DMS79 (cell line): Measurements from ENCODE around the gene MYT1.
"Not testable (repeated sequence)": the region's sequence is repeated elsewhere in the genome, so short reads cannot be mapped to it uniquely, and the experiment has no call there.

Source experiments
- DNase-seq: peaks from one replicate; lab custom pipeline; 2025; lab: John Stamatoyannopoulos, UW

Gene MYT1

GRCh38 chr20:64164123-64164836, at the start of gene MYT1:
TSS of gene MYT1 (plus strand) at chr20:64164452. CDS start at chr20:64198862, 34,410 bp downstream.
- peak; percentile 88 for DNase-seq

DNA sequence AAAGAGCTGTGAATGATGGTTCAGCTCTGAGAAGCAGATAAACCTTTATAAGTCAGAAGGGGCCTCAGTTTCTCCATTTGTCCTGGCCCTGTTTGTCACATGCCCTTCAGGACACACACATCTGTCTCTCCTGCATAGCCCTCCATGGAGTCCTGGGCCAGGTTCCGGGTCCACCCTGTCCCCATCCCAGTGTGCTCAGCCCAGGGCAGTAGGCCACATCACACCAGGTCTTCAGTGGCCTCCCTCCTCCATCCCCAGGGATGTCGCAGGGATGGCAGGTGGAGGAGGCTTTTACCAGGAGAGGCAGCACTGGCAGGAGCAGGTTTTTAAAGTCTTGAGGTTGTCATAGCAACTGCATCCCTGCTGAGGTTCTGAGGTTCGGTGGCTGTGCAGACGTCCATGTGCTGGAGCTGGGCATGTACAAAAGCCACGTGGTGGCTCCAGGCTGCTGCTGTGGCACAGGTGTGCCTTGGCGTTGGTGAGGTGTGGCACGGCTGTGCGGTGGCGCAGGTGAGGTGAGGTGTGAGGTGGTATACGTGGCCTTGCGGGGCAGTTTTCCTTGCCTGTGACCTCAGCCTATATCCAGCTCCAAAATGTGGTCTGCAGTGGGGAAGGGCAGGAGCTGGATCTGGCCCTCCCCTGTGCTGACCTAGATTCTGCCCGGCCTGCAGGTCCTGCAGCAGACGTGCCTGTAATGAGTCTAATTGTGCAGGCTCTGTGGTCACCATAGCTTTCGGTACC, 48.9 kb upstream of the MYT1 start:
- peak; percentile 42 for DNase-seq

DNA sequence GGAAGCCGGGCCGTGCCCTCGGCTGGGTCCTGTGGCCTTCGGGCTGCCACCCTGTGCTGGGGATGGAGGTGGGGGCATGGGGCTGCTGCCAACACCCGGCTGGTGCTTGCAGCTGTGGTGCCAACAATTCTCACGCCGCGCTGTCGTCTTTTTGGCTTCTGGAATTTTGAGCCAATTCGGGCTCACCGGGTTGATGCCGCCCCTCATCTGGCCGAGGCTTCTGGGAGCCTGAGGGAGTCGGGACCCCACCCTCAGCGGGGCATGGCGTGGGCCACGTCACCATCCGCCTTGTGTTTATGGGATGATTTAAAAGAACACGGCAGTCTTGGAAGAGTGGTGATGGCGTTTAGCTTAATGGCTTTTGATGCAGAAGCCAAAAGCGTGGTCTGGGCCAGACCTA, 48.2 kb upstream of the MYT1 start:
- no peak for DNase-seq

DNA sequence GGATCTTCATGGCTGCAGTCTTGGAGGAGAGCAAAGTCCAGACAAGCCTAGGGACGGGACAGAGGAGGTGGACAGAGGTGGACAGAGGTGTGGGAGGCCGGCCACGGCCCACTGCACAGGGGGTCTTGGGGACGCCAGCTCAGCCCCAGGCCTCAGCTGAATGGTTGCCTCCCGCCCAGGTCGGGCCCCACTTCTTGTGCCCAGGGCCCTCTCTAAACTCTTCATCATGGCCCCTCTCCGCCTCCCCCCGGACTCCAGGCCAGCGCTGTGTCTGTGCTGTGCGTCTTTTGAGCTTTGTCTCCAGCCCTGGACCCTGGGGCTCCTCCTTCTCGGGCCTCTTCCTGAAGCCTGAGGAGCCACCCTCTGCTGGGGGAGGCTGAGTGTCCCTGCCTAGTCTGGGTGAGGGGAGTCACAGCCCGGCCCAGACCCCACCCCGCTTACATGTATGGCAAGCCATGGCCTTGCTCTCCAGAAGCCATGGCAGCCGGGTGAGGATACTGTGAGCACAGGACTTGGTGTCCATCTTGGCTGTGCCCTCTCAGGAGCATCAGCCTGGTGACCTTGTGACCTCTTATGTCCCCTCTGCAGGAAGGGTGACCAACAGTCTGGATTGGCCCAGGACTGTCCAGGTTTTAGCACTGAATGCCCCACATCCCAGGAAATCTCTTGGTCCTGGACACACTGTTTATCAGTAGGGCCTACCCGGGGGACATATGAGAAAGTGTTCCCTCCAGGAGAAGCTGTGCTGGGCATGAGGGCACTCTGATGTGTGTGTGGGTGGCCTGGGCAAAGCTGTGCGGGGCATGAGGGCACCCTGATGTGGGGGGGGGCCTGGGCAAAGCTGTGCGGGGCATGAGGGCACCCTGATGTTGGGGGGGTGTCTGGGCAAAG, 47.5 kb upstream of the MYT1 start:
- no peak for DNase-seq

- DNase-seq: not testable (repeated sequence)
Observed at GRCh38 chr20:64117432-64117777, 46.8 kb upstream of the MYT1 start.

DNA sequence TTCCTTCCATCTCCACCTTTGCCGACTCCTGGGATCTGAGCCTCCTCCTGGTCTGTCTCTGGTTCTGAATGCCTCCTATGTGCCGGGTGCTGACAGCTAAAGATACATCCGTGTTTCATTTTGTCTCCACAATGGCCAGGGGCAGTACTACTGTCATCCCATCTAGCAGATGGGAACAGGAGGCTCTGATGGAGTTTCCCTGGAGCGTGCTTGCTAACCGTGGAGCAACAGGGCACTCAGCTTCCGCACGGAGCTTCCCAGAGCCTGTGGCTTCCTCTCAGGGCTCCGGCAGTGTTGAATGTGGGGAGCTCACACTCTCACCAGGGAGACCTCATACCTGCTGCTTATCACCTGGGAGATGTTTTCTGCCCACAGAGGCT, 45.0 kb upstream of the MYT1 start:
- DNase-seq: no peak

DNA sequence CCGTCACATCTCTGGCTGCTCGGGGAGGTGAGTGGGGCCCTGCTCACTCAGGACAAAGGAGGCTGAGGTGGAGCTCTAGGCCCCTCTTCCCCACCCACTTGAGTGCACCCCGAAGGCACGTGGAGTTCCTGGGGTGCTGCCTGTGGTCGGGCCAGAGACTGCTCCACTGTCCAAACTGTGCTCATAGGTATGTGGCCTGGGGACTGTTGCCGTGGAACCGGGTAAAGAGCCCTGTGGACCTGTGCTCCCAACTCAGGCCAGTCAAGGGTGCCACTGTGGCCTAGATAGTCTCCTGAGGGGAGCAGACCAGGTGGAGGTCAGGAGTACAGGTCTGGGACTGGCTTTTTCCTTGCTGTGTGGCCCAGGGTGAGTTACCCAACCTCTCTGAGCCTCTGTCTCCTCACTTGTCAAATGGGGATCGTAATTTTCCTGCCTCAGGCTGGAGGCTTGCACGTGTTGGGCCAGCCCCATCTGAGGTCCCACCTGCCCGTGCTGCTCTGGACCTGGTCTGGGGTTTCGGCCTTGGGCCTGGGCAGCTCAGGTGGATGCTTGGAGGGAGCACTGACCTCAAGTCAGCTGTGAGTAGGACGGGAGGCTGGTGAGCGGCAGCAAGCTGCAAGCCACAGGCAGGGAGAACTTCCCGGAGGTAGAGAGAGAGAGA, 44.4 kb upstream of the MYT1 start:
- DNase-seq: no peak

- DNase-seq: no peak
Observed at GRCh38 chr20:64121586-64121985, 42.7 kb upstream of the MYT1 start.

DNA sequence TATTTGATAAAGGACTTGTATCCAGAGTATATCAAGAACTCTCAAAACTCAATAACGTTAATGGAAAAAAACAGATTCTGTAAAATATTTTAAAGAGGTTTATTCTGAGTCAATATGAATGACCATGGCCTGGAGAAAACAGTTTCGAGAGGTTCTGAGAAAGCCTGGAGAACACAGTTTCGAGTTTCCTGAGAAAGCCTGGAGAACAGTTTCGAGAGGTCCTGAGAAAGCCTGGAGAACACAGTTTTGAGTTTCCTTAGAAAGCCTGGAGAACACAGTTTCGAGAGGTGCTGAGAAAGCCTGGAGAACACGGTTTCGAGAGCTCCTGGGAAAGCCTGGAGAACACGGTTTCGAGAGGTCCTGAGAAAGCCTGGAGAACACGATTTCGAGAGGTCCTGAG, 41.3 kb upstream of the MYT1 start:
- DNase-seq: not testable (repeated sequence)

DNA sequence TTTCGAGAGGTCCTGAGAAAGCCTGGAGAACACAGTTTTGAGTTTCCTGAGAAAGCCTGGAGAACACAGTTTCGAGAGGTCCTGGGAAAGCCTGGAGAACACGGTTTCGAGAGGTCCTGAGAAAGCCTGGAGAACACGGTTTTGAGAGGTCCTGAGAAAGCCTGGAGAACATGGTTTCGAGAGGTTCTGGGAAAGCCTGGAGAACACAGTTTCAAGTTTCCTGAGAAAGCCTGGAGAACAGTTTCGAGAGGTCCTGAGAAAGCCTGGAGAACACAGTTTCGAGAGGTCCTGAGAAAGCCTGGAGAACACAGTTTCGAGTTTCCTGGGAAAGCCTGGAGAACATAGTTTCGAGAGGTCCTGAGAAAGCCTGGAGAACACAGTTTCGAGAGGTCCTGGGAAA, 40.7 kb upstream of the MYT1 start:
- not testable (repeated sequence) for DNase-seq

DNA sequence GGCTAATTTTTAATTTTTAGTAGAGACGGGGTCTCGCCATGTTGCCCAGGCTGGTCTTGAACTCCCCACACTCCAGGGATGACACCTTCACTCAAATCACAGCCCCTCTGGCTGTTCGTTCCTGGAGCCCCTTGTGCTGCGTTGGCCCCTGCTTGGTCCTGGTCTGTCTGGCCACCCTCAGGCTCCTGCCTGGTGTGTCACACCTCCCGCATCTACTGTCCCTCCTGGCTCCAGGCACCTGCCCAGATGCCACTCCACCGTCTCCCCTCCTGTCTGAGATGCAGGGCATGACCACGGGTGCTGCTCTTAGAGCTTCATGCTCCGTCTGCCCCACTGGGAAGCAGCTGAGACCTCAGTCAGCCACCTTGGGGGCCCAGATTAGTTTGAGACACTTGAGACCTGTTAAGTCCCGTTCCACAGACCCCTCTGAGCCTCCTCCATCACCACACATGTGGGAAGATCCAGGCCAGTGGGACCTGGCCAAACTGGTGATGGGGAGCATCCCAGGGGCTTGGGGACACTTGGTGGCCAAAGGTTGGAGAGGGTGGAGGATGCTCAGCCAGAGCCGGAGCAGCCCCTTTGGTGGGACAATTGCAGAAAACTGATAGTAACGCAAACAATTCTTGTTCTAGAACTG, 35.0 kb upstream of the MYT1 start:
- DNase-seq: no peak

DNA sequence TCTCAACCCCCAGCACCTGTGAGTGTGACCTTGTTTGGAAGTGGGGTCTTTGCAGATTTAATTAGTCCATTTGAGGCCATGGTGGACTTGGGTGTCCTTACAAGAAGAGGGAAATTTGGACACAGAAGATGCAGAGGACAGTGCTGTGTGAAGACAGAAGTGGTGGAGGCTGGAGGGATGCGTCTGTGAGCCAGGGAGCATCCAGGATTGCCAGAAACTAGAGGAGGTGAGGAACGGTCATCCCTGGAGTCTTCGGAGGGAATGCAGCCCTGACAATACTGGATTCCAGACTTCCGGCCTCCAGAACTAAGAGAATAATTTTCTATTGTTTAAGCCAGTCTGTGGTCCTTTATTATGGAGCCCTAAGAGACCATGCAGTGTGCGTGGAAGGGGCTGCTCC, 34.0 kb upstream of the MYT1 start:
- no peak for DNase-seq

- DNase-seq: no peak
Observed at GRCh38 chr20:64130876-64131275, 33.4 kb upstream of the MYT1 start.

DNA sequence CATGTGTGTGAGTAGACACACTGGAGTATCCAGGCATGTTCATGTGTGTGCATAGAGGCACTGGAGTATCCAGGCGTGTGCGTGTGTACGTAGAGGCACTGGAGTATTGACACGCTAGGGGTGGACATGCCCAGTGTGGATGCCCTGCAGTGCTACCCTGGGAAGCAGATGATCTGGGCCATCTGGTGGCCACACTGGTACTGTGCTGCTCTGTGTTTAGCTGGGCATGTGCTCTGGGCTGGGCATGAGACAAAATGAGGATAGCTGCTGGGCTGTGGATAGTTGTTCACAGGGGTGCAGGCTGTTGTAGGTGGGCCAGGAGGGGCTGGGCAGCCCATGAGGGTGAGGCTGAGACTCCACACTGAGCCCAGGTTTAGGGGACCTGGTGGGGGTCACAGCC, 32.8 kb upstream of the MYT1 start:
- DNase-seq: no peak

DNA sequence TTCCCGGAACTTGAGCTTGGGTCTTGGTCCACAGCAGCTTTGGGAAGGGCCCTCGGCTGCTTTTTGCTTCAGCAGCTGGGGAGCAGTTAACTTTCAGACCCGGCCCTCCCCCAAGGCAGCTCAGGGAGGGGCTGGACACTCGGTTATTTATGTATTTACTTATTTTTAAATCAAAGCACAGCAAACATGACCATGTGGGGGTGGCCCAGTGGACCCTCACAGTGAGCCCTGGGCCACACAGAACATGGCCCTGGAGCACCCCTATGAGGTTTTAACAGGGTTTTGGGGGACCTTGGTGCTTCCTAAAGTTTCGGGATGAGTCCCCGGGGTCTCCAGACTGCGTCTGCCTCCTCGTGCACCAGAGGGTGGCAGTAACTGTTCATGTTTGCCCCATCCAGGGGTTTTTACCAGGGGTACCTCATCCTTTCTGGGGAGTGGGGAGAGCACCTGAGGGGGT, 30.3 kb upstream of the MYT1 start:
- no peak for DNase-seq

DNA sequence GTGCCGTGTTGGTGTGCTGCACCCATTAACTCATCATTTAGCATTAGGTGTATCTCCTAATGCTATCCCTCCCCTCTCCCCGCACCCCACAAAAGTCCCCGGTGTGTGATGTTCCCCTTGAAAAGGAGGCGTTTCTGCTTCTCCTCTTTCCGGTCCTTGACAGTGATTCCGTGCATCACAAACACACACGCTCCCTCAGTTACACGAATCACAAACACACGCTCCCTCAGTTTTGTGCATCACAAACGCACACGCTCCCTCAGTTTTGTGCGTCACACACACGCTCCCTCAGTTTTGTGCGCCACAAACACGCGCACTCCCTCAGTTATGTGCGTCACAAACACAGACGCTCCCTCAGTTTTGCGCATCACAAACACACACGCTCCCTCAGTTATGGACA, 29.5 kb upstream of the MYT1 start:
- not testable (repeated sequence) for DNase-seq

DNA sequence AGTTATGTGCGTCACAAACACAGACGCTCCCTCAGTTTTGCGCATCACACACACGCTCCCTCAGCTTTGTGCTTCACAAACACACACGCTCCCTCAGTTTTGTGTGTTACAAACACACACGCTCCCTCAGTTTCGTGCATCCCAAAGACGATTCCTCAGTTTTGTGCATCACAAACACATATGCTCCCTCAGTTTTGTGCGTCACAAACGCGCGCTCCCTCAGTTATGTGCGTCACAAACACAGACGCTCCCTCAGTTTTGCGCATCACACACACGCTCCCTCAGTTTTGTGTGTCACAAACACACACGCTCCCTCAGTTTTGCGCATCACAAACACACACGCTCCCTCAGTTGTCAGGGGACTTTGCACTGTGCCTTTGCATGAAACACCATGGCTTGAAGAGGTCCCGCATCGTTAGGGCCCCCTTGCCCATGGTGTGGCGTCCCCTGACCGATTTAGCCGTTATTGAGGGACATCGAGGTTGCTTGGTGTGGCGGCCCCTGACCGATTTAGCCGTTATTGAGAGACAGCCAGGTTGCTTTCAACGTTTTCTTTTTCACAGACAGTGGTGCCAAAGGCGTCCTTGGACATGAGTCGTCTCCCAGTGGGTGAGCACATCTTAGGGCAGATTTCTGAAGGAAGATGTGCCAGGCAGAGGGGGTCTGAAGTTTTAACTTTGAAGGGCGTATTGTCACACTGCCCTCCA, 28.1 kb upstream of the MYT1 start:
- no peak for DNase-seq

DNA sequence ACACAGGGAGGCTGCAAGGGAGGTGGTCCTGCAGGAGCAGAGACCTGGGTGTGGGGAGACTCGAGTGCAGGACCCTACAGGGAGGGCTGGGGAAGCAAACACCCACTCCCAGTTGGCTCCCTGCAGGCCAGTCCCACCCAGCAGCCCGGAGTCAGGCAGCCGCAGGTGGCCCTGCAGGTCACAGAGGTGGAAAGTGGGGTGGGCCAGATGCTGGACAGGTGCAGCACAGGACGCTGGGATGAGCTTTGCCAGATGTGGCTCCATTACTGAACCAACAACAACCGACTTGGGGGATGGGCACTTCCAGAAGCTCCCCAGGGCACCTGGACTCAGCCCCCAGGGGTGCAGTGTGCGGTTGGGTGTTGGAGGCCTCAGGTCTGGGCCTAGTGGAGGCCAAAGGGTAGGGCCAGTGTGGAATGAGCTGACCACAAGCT, 26.6 kb upstream of the MYT1 start:
- no peak for DNase-seq

DNA sequence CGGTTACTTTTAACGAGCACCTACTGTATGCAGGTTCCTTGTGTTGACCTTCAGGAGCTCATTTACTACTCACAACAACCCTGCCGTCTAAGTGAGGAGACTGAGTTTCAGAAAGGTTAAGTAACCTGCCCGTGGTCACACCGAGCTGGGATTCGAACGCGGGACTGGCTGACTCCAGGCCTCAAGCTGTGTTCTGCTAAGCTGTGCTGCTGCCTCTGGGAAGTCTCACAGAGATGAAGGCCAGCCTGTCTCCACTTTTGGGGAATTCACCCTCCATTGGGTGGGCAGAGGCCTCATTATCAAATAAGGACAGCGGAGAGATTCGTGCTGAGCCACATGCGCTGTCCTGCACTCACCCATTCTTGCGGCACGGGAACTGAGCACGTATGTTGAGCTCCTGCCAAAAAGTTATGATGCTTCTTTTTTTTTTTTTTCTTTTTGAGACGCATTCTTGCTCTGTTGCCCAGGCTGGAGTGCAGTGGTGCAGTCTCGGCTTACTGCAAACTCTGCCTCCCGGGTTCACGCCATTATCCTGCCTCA, 25.9 kb upstream of the MYT1 start:
- DNase-seq: no peak

DNA sequence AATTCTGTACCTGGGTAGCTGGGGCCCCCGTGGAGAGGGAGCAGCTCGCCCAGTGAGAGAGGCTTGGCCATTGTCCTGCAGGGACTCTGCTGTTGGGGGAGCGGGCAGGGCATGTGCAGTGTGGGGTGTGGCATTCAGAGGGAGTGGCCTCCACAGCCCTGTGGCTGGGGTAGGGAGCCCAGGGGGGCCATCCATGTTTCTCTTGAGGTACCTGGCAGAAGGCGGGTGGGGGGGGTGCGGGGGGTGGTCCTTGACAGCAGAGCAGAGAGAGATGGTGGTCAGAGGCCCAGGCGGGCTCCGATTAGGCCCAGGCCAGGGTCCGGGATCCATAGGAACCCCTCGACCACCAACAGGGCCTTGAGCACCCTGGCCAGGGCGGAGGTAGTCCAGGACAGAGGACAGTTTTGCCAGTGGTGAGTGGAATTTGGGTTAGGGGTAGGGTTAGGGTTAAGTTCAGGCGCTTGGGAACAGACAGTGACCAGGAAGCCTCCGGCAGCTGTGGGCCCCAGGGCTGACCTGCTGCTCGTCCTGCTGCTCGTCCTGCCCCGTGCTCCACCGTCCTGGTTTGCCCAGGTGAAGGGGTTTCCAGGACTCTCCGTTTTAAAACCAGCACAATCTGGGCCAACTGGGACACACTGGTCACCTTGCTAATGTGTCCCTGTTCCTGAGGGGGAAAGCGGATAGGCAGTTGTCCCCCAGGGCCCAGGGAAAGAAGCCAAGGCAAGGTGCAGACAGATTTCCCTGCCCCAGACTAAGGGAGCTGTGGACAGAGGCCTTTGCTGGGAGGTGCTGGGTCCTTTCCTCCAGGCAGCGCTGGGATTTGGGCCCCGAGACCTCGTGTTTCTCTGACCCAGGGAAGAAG, 24.8 kb upstream of the MYT1 start:
- no peak for DNase-seq
